Measurements from ENCODE around the gene ADGRA1.

Gene ADGRA1

DNA sequence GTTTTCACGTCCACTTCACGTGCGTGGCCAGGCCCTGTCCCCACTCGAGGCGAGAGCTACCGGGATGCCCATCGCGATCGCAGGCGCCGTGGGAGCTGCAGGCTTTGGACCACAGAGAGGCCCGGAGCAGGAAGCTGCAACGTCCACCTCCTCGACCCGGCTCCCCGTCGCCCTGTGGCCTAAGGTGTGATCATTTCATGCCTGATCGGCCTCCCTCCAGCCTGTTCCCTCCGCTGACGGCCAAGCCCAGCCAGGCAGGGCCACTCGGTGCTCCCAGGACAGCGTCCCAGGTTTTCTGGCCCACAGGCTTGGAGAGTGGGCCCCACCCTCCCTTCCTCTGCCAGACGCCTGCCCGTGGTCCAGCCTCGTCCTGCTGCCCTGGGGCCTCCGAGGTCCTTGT, 91.9 kb downstream of the ADGRA1 start:
- no peaks in the 10 kb centered on the region for H3K27me3 ChIP-seq (ENCODE audit: control insufficient read depth in 2 of 2, insufficient read depth in 2 of 2, low read length in 2 of 2)
- H3K4me1 ChIP-seq (ENCODE audit: control insufficient read depth in 2 of 2, insufficient read depth in 2 of 2, low read length in 2 of 2), result no peaks in the 10 kb centered on the region
- no peak overlapping the region for H3K4me3 ChIP-seq (ENCODE audit: low read length in 2 of 2)
- H3K9ac ChIP-seq (ENCODE audit: low read depth in 1 of 2, low read length in 2 of 2), result no peak overlapping the region
- H3K9me3 ChIP-seq (ENCODE audit: control insufficient read depth in 2 of 2, low read length in 2 of 2), result peaks cover 0 to 7% of the 10 kb centered on the region in 2 donors
- no peaks in the 10 kb centered on the region for H3K36me3 ChIP-seq (ENCODE audit: control insufficient read depth in 2 of 2, insufficient read depth in 2 of 2, low read length in 2 of 2)
- H3K27ac ChIP-seq (ENCODE audit: low read depth in 2 of 2, low read length in 2 of 2), result no peak overlapping the region

DNA sequence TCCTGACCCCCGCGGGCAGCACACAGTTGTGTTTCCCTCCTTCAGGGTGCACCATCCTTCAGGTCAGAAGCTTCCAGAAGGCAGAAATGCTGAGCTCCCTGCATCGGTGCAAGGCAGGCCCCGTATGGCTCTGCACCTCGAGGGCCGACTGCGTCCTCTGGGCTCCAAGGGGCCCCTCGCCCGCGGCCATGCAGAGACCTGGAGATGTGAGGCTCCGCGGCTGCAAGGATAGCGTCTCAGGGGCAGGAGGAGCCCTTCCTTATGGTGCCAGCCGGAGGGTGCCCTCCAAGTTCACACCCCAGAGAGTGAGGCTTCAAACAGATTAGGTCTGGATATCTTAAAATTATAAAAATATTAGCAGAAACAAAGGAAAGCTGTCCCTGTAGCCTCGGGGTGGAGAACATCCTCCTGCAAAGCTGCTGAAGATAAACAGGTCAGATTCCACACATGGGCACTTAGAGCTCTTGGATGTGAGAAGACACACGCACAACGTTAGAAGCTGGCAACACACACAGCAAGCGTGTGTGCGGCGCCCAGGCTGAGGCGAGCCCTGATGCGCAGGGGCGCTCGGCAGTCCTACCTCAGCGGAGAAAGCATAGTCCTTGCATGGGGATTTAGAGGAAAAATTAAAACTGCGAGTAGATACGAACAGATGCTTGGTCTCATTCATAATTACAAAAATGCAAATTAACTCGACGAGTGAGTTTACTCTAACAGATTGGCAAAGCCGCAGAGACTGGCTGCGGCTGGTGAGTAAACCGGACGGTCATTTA, 92.7 kb downstream of the ADGRA1 start:
- peaks cover 0 to 7% of the 10 kb centered on the region in 2 donors for H3K9me3 ChIP-seq (ENCODE audit: control insufficient read depth in 2 of 2, low read length in 2 of 2)
- no peak overlapping the region for H3K9ac ChIP-seq (ENCODE audit: low read depth in 1 of 2, low read length in 2 of 2)
- H3K27ac ChIP-seq (ENCODE audit: low read depth in 2 of 2, low read length in 2 of 2), result no peak overlapping the region
- no peak overlapping the region for H3K4me3 ChIP-seq (ENCODE audit: low read length in 2 of 2)
- no peaks in the 10 kb centered on the region for H3K4me1 ChIP-seq (ENCODE audit: control insufficient read depth in 2 of 2, insufficient read depth in 2 of 2, low read length in 2 of 2)
- no peaks in the 10 kb centered on the region for H3K27me3 ChIP-seq (ENCODE audit: control insufficient read depth in 2 of 2, insufficient read depth in 2 of 2, low read length in 2 of 2)
- no peaks in the 10 kb centered on the region for H3K36me3 ChIP-seq (ENCODE audit: control insufficient read depth in 2 of 2, insufficient read depth in 2 of 2, low read length in 2 of 2)

DNA sequence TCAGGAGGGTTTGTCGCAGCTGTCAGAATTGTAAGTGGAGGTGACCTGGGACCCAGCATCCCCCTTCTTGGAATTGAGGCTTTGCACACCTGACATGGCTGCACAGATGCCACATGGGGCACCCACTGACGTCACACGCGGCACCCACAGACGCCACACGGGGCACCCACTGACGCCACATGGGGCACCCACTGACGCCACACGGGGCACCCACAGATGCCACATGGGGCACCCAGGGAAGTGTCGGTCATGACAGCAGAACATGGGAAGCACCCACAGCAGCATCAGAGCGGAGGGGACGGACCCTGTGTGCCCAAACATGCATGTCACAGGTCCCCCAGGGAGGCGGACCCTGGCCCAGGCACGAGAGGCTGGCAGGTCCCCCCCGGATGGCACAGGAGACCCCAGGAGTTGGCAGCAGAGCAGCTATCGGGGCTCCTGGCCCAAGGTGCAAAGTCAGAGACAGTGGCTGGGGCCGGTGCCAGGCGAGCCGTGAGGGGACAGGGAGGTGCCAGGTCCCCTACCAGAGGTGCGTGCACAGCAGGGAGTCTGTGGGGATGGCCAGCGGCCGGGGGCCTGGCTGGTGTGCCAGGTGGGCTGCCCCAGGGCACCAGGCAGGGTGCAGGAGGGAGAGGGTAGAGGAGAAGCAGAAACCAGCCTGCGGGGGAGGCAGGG, 93.4 kb downstream of the ADGRA1 start:
- Histone ChIP-seq H3K4me3 (ENCODE audit: low read length in 2 of 2) (no peak overlapping the region), H3K4me1 (ENCODE audit: control insufficient read depth in 2 of 2, insufficient read depth in 2 of 2, low read length in 2 of 2) (no peaks in the 10 kb centered on the region), H3K27me3 (ENCODE audit: control insufficient read depth in 2 of 2, insufficient read depth in 2 of 2, low read length in 2 of 2) (no peaks in the 10 kb centered on the region), H3K36me3 (ENCODE audit: control insufficient read depth in 2 of 2, insufficient read depth in 2 of 2, low read length in 2 of 2) (no peaks in the 10 kb centered on the region), H3K27ac (ENCODE audit: low read depth in 2 of 2, low read length in 2 of 2) (no peak overlapping the region), H3K9me3 (ENCODE audit: control insufficient read depth in 2 of 2, low read length in 2 of 2) (peaks cover 0 to 7% of the 10 kb centered on the region in 2 donors), H3K9ac (ENCODE audit: low read depth in 1 of 2, low read length in 2 of 2) (no peak overlapping the region)
